ENCODE results near the gene VDAC2. TPM values are rescaled to one million over a fixed set of nuclear protein-coding genes. Genes with fewer than 3 reads are reported as not detected.

Gene VDAC2
- polyA plus RNA-seq, 4 donors: 155 to 274 (median 224) TPM

GRCh38 chr10:75228278-75228677 is 17.7 kb downstream of the VDAC2 start:
- no peak for DNase-seq (ENCODE audit: low read depth in 4 of 4, low spot score in 3 of 4)

GRCh38 chr10:75228834-75229233 is 18.2 kb downstream of the VDAC2 start:
- DNase-seq (ENCODE audit: low read depth in 4 of 4, low spot score in 3 of 4): no peak

- DNase-seq (ENCODE audit: low read depth in 4 of 4, low spot score in 3 of 4): no peak
Observed at GRCh38 chr10:75229971-75230370, 19.4 kb downstream of the VDAC2 start.

- DNase-seq (ENCODE audit: low read depth in 4 of 4, low spot score in 3 of 4): no peak
Observed at GRCh38 chr10:75230600-75231038, 20.0 kb downstream of the VDAC2 start.

GRCh38 chr10:75231672-75232581 is 21.3 kb downstream of the VDAC2 start:
- DNase-seq (ENCODE audit: low read depth in 4 of 4, low spot score in 3 of 4): no peak

- no peak for DNase-seq (ENCODE audit: low read depth in 4 of 4, low spot score in 3 of 4)
Observed at GRCh38 chr10:75233444-75234016, 22.9 kb downstream of the VDAC2 start.

GRCh38 chr10:75234017-75234682 is 23.6 kb downstream of the VDAC2 start:
- no peak for DNase-seq (ENCODE audit: low read depth in 4 of 4, low spot score in 3 of 4)

GRCh38 chr10:75234683-75235374 is 24.2 kb downstream of the VDAC2 start:
- no peak for DNase-seq (ENCODE audit: low read depth in 4 of 4, low spot score in 3 of 4)

- DNase-seq (ENCODE audit: low read depth in 4 of 4, low spot score in 3 of 4): peak; percentile 66 to 82 (median 75)
Observed at GRCh38 chr10:75235375-75236177, 25.0 kb downstream of the VDAC2 start, which contains the start of gene COMTD1. COMTD1 (minus strand) TSS chr10:75235957; CDS start chr10:75235928, 29 bp downstream.

- no peak for DNase-seq (ENCODE audit: low read depth in 4 of 4, low spot score in 3 of 4)
Observed at GRCh38 chr10:75236178-75236825, 25.7 kb downstream of the VDAC2 start.

- DNase-seq (ENCODE audit: low read depth in 4 of 4, low spot score in 3 of 4): no peak
Observed at GRCh38 chr10:75238182-75239095, 27.8 kb downstream of the VDAC2 start.

GRCh38 chr10:75239096-75239790 is 28.6 kb downstream of the VDAC2 start:
- DNase-seq (ENCODE audit: low read depth in 4 of 4, low spot score in 3 of 4): no peak

- DNase-seq (ENCODE audit: low read depth in 4 of 4, low spot score in 3 of 4): no peak
Observed at GRCh38 chr10:75240329-75241076, 29.9 kb downstream of the VDAC2 start.

GRCh38 chr10:75243426-75243825 is 32.8 kb downstream of the VDAC2 start:
- DNase-seq (ENCODE audit: low read depth in 4 of 4, low spot score in 3 of 4): no peak

GRCh38 chr10:75244487-75245353 is 34.1 kb downstream of the VDAC2 start:
- DNase-seq (ENCODE audit: low read depth in 4 of 4, low spot score in 3 of 4): no peak

All from left renal pelvis (tissue), 4 donors.